A673 (cell line): ENCODE results near the gene WDR31. TPM values are rescaled to one million over a fixed set of nuclear protein-coding genes. Genes with fewer than 3 reads are reported as not detected.

ENCODE experiments used
- BruUV-seq: library from RNA; stranded (reverse); fragments of 400-500 nt; replicated peaks from 2 replicates; lab custom pipeline; 2021; lab: Mats Ljungman, UMichigan
- CTCF ChIA-PET: fragments of 300-600 bp; sonication (Branson Sonifier 250); formaldehyde crosslinking; loops from one replicate; lab custom pipeline; 2022; ENCODE audit warnings: antibody characterized with exemption; lab: Charles Lee
- POLR2A ChIA-PET: fragments of 300-600 bp; sonication (Branson Sonifier 250); formaldehyde crosslinking; loops from one replicate; lab custom pipeline; 2022; ENCODE audit warnings: antibody characterized with exemption; ENCODE audit not compliant: low non-redundant PET; lab: Charles Lee
- DNase-seq: peaks from one replicate; pipeline ENCODE4 v3.0.0-alpha.2; 2015; ENCODE audit warnings: low spot score
- H3K27ac ChIP-seq: fragments of 200-600 bp; sonication (generic); 2 replicates; pipeline ENCODE4 v1.5.1; 2016; ENCODE audit warnings: mixed run types, low read depth, mild to moderate bottlenecking, mixed read lengths, antibody characterized with exemption, low read length; ENCODE audit not compliant: poor library complexity, severe bottlenecking
- H3K27me3 ChIP-seq: fragments of 200-600 bp; sonication (generic); replicated peaks from 2 replicates; pipeline ENCODE4 v1.6.1; 2017; ENCODE audit warnings: mixed run types, low read depth, mild to moderate bottlenecking, mixed read lengths, antibody characterized with exemption, low read length; ENCODE audit not compliant: insufficient read depth, poor library complexity
- H3K36me3 ChIP-seq: fragments of 200-600 bp; sonication (generic); 2 replicates; pipeline ENCODE4 v1.6.1; 2016; ENCODE audit warnings: mixed run types, mild to moderate bottlenecking, mixed read lengths, antibody characterized with exemption, low read length; ENCODE audit not compliant: insufficient read depth, poor library complexity, severe bottlenecking
- H3K4me1 ChIP-seq: fragments of 200-600 bp; sonication (generic); 2 replicates; pipeline ENCODE4 v1.6.1; 2017; ENCODE audit warnings: mixed run types, mild to moderate bottlenecking, mixed read lengths, antibody characterized with exemption, low read length; ENCODE audit not compliant: insufficient read depth, poor library complexity, severe bottlenecking
- H3K4me3 ChIP-seq: fragments of 200-600 bp; sonication (generic); 2 replicates; pipeline ENCODE4 v1.5.1; 2016; ENCODE audit warnings: low read depth, mixed run types, mild to moderate bottlenecking, mixed read lengths, low read length; ENCODE audit not compliant: poor library complexity, severe bottlenecking
- H3K9me3 ChIP-seq: fragments of 200-600 bp; sonication (generic); 2 replicates; pipeline ENCODE4 v1.6.1; 2016; ENCODE audit warnings: mixed run types, low read depth, mild to moderate bottlenecking, mixed read lengths, antibody characterized with exemption, low read length; ENCODE audit not compliant: poor library complexity, severe bottlenecking
- CTCF ChIP-seq: fragments of 300-800, 200-600 bp; sonication (generic); conservative IDR thresholded peaks from 2 replicates; pipeline ENCODE4 v1.5.1; 2017; ENCODE audit warnings: low read depth, mild to moderate bottlenecking, antibody characterized with exemption, low read length, moderate library complexity, mixed read lengths
- EZH2 ChIP-seq: fragments of 200-600 bp; sonication (generic); IDR thresholded peaks from 2 replicates; pipeline ENCODE4 v1.6.1; 2017; ENCODE audit warnings: borderline replicate concordance, low read depth, mild to moderate bottlenecking, mixed read lengths, antibody characterized with exemption, low read length; ENCODE audit not compliant: poor library complexity, severe bottlenecking
- intact Hi-C: fragments of 100-400 bp; cut with micrococcal nuclease; formaldehyde crosslinking; loops from one replicate; pipeline ENCODE4 v1.10.0; 2022; ENCODE audit not compliant: unreplicated experiment
- total RNA-seq: library from RNA; stranded (reverse); gene quantifications from 2 replicates; pipeline ENCODE4 v1.2.3, GENCODE V29; 2021

WDR31 gene
- total RNA-seq, 1 experiment from 2014 or later = 1.3 TPM

- ChIA-PET POLR2A (no interaction called here), CTCF (interaction anchor here (0.6 to 1.3 kb wide), 2 partner anchors 85 to 347 kb away, joined by 3 to 5 read pairs; no protein-coding TSS in a partner anchor)
- Histone ChIP-seq H3K9me3 (no peaks in the 10 kb centered on the region), H3K36me3 (no peaks in the 10 kb centered on the region), H3K4me3 (no peak overlapping the region), H3K27me3 (no peaks in the 10 kb centered on the region), H3K27ac (no peak overlapping the region), H3K4me1 (no peaks in the 10 kb centered on the region)
- BruUV-seq = no TSS peak
- DNase-seq = no peak
- intact Hi-C loops = loop anchor here (10.0 kb wide), 1 partner anchor 344 kb away; no protein-coding TSS in a partner anchor
- TF ChIP-seq EZH2 (no peak), CTCF (no peak)
Measured at GRCh38 chr9:113310538-113310937, 29.5 kb downstream of the WDR31 start.

- H3K36me3 ChIP-seq = no peaks in the 10 kb centered on the region
- H3K4me1 ChIP-seq = no peaks in the 10 kb centered on the region
- no peaks in the 10 kb centered on the region for H3K9me3 ChIP-seq
- peak; percentile 58 for DNase-seq
- ChIA-PET POLR2A (no interaction called here), CTCF (interaction anchor here (0.6 kb wide), 1 partner anchor 657 kb away, joined by 6 read pairs; no protein-coding TSS in a partner anchor)
- no peak overlapping the region for H3K4me3 ChIP-seq
- TF ChIP-seq EZH2 (no peak), CTCF (peak; percentile 78)
- intact Hi-C loops = loop anchor here (10.0 kb wide), 1 partner anchor 95 kb away; the partner anchor contains the start of gene ALAD
- no peak overlapping the region for H3K27ac ChIP-seq
- H3K27me3 ChIP-seq = no peaks in the 10 kb centered on the region
- no TSS peak for BruUV-seq
Measured at GRCh38 chr9:113309204-113309813, 30.8 kb downstream of the WDR31 start.

GRCh38 chr9:113307396-113307975 lies 32.6 kb downstream of the WDR31 start:
- Histone ChIP-seq H3K4me1 (no peaks in the 10 kb centered on the region), H3K27ac (no peak overlapping the region), H3K4me3 (no peak overlapping the region), H3K27me3 (no peaks in the 10 kb centered on the region), H3K36me3 (no peaks in the 10 kb centered on the region), H3K9me3 (no peaks in the 10 kb centered on the region)
- POLR2A ChIA-PET = no interaction called here
- TF ChIP-seq CTCF (no peak), EZH2 (no peak)
- BruUV-seq = no TSS peak
- CTCF ChIA-PET = no interaction called here
- no peak for DNase-seq
- intact Hi-C loops = loop anchor here (10.0 kb wide), 1 partner anchor 97 kb away; the partner anchor contains the start of gene ALAD
